ENCODE results near the gene ATF6.

GRCh38 chr1:161997152-161997551 is 231.0 kb downstream of the ATF6 start:
- no peak for TF ChIP-seq CTCF (IDR thresholded peaks at IDR 0.05; ENCODE audit: low read length)
- TF ChIP-seq EZH2 (optimal IDR thresholded peaks at IDR 0.05; ENCODE audit: low read depth, low read length): no peak

All from MM.1S (cell line).